Mesenchymal stem cell (in vitro differentiated cells and primary cell): ENCODE data around the gene FBXO42.

Experiments used
- DNase-seq: peaks from one replicate; pipeline ENCODE4 v3.0.0-alpha.2; 2013
- H2AFZ ChIP-seq: one replicate; pipeline ENCODE4 v1.6.1; 2013; ENCODE audit warnings: low read depth, mild to moderate bottlenecking, control low read depth, inconsistent platforms, low read length, moderate library complexity
- H2AK5ac ChIP-seq: 2 replicates; pipeline ENCODE4 v1.6.1; 2013; ENCODE audit warnings: low read length, moderate library complexity, mild to moderate bottlenecking, inconsistent platforms; ENCODE audit not compliant: severe bottlenecking
- H2BK120ac ChIP-seq: one replicate; pipeline ENCODE4 v1.6.1; 2013; ENCODE audit warnings: low read depth, mild to moderate bottlenecking, inconsistent platforms, low read length, moderate library complexity
- H2BK12ac ChIP-seq, 2 experiments: one replicate each; pipeline ENCODE4 v1.6.1; 2013; ENCODE audit warnings: inconsistent platforms in 2 of 2, low read length in 2 of 2, mild to moderate bottlenecking in 2 of 2, moderate library complexity in 2 of 2, control low read depth in 1 of 2
- H2BK15ac ChIP-seq: one replicate; pipeline ENCODE4 v1.6.1; 2013; ENCODE audit warnings: mild to moderate bottlenecking, low read depth, inconsistent platforms; ENCODE audit not compliant: poor library complexity, severe bottlenecking
- H2BK5ac ChIP-seq: 2 replicates; pipeline ENCODE4 v1.6.1; 2013; ENCODE audit warnings: low read depth, mild to moderate bottlenecking, low read length, control low read depth, inconsistent platforms; ENCODE audit not compliant: poor library complexity, severe bottlenecking
- H3K14ac ChIP-seq, 2 experiments: one replicate each; pipeline ENCODE4 v1.6.1; 2013; ENCODE audit warnings: inconsistent platforms in 2 of 2, low read length in 2 of 2, control low read depth in 1 of 2, mild to moderate bottlenecking in 1 of 2, moderate library complexity in 1 of 2
- H3K18ac ChIP-seq, 2 experiments: one replicate each; pipeline ENCODE4 v1.6.1; 2013; ENCODE audit warnings: inconsistent platforms in 2 of 2, low read length in 2 of 2, control low read depth in 1 of 2, low read depth in 1 of 2, mild to moderate bottlenecking in 1 of 2
- H3K23ac ChIP-seq, 2 experiments: one replicate each; pipeline ENCODE4 v1.6.1; 2013; ENCODE audit warnings: inconsistent platforms in 2 of 2, low read length in 2 of 2, mild to moderate bottlenecking in 2 of 2, moderate library complexity in 2 of 2, control low read depth in 1 of 2
- H3K27ac ChIP-seq: 2 replicates; pipeline ENCODE4 v1.5.1; 2013; ENCODE audit warnings: mild to moderate bottlenecking, moderate library complexity, low read length, control low read depth, inconsistent platforms; ENCODE audit not compliant: poor library complexity, severe bottlenecking
- H3K27me3 ChIP-seq, 2 experiments: 2 replicates each; pipeline versions ENCODE4 v1.6.1 to v1.7.0; 2013; ENCODE audit warnings: low read length in 2 of 2, mild to moderate bottlenecking in 2 of 2, moderate library complexity in 2 of 2, control low read depth in 1 of 2, inconsistent platforms in 1 of 2; ENCODE audit not compliant: control insufficient read depth in 1 of 2, insufficient read depth in 1 of 2
- H3K36me3 ChIP-seq, 2 experiments: 2 replicates each; pipeline versions ENCODE4 v1.6.1 to v1.7.0; 2013; ENCODE audit warnings: low read length in 2 of 2, control low read depth in 1 of 2, inconsistent platforms in 1 of 2, low read depth in 1 of 2, mild to moderate bottlenecking in 1 of 2; ENCODE audit not compliant: insufficient read depth in 2 of 2, control insufficient read depth in 1 of 2
- H3K4ac ChIP-seq, 2 experiments: one replicate each; pipeline ENCODE4 v1.6.1; 2013; ENCODE audit warnings: inconsistent platforms in 2 of 2, low read length in 2 of 2, mild to moderate bottlenecking in 2 of 2, moderate library complexity in 2 of 2, control low read depth in 1 of 2, low read depth in 1 of 2
- H3K4me1 ChIP-seq: 2 replicates; pipeline ENCODE4 v1.6.1; 2013; ENCODE audit warnings: low read depth, low read length, control low read depth; ENCODE audit not compliant: control insufficient read depth, insufficient read depth
- H3K4me2 ChIP-seq: 2 replicates; pipeline ENCODE4 v1.6.1; 2013; ENCODE audit warnings: low read length, mild to moderate bottlenecking, inconsistent platforms; ENCODE audit not compliant: poor library complexity, severe bottlenecking
- H3K4me3 ChIP-seq, 2 experiments: 2 replicates each; pipeline versions ENCODE4 v1.5.1 to v1.7.0; 2013; ENCODE audit warnings: low read length in 2 of 2, mild to moderate bottlenecking in 2 of 2, control low read depth in 1 of 2, low read depth in 1 of 2; ENCODE audit not compliant: insufficient read depth in 1 of 2
- H3K79me1 ChIP-seq: replicated peaks from 2 replicates; pipeline ENCODE4 v1.6.1; 2013; ENCODE audit warnings: mild to moderate bottlenecking, control low read depth, low read length, inconsistent platforms; ENCODE audit not compliant: poor library complexity, severe bottlenecking
- H3K9ac ChIP-seq: 2 replicates; pipeline ENCODE4 v1.7.0; 2013; ENCODE audit warnings: mild to moderate bottlenecking, low read length, moderate library complexity
- H3K9me3 ChIP-seq: 2 replicates; pipeline ENCODE4 v1.7.0; 2013; ENCODE audit warnings: mild to moderate bottlenecking, low read length; ENCODE audit not compliant: control insufficient read depth
- H4K8ac ChIP-seq: one replicate; pipeline ENCODE4 v1.6.1; 2013; ENCODE audit warnings: inconsistent platforms, mild to moderate bottlenecking, low read length, moderate library complexity
- H4K91ac ChIP-seq: one replicate; pipeline ENCODE4 v1.6.1; 2013; ENCODE audit warnings: mild to moderate bottlenecking, low read length, inconsistent platforms
- WGBS: methylation state at CpG from one replicate; pipeline ENCODE4 v1.1.7; 2013; ENCODE audit warnings: mixed read lengths; 5-methylcytosine and 5-hydroxymethylcytosine counted together

Gene FBXO42

DNA sequence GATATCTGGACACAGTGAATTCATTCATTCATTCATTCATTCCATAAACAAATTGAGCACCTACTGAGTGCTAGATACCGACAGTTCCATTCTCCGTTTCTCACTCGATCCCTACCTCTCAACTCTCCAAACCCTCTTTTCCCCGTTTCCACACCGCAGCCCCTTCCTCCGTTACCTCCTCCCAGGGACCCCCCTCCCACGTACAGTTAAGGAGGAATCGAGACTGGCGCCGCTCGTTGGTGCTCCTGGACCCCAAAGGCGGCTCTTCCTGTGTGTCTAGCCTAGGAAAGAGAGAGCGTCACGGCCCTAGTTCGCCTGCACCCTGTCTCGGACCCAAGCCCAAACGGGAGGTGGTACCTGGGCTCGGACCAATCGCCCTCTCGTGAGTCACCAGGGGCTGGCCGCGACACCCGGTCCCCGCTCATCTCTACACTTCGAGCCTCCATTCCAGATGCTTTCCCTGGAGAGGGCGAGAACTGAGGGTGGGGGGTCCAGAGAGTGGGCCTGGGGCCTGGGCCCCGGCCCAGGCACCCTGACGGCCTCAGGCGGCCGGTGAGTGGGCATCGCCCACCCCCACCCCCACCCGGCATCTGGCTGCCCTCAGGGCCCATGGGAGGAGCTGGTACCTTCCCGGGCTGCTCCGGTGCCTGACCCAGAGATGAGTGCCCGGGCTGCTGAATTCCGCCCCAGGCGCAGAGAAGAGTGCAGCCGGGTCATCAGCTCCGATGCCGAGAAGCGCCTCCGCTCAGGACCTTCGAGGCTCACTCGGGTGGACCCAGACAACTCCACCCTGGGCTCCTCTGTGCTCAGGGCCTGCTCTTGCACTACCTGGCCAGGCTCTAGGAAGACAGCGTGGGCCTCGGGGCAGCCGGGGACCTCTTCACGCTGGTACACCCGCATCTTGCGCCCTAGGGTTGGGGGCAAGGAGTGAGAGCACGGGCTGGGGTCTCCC is 144.7 kb downstream of the FBXO42 start:
- H3K4ac ChIP-seq, result peak overlapping the region; percentile 64 to 72
- H4K8ac ChIP-seq, result peak overlapping the region; percentile 87
- H3K36me3 ChIP-seq, result peaks cover 0 to 7% of the 10 kb centered on the region in 2 experiments
- peak overlapping the region; percentile 11 to 77 for H3K4me3 ChIP-seq
- peak overlapping the region; percentile 93 for H4K91ac ChIP-seq
- peak overlapping the region; percentile 71 for H2BK15ac ChIP-seq
- H3K23ac ChIP-seq, result no peak overlapping the region
- H3K18ac ChIP-seq, result peak overlapping the region; percentile 82 to 86
- peak overlapping the region; percentile 6 for H2AFZ ChIP-seq
- H3K79me1 ChIP-seq, result peaks cover 5% of the 10 kb centered on the region
- peak overlapping the region; percentile 87 for H3K9ac ChIP-seq
- H3K9me3 ChIP-seq, result no peaks in the 10 kb centered on the region
- H3K14ac ChIP-seq, result peak overlapping the region in 1 of 2 experiments; percentile 19
- peak; percentile 30 for DNase-seq
- peak overlapping the region; percentile 72 for H3K27ac ChIP-seq
- peak overlapping the region; percentile 59 to 78 for H2BK12ac ChIP-seq
- no peak overlapping the region for H2BK5ac ChIP-seq
- no peak overlapping the region for H2AK5ac ChIP-seq
- peak overlapping the region; percentile 66 for H3K4me2 ChIP-seq
- H2BK120ac ChIP-seq, result peak overlapping the region; percentile 57
- WGBS, result 46% methylated on average over 42 of the region's 51 CpGs
- H3K27me3 ChIP-seq, result peaks cover 0 to 6% of the 10 kb centered on the region in 2 experiments
- H3K4me1 ChIP-seq, result peaks cover 25% of the 10 kb centered on the region

DNA sequence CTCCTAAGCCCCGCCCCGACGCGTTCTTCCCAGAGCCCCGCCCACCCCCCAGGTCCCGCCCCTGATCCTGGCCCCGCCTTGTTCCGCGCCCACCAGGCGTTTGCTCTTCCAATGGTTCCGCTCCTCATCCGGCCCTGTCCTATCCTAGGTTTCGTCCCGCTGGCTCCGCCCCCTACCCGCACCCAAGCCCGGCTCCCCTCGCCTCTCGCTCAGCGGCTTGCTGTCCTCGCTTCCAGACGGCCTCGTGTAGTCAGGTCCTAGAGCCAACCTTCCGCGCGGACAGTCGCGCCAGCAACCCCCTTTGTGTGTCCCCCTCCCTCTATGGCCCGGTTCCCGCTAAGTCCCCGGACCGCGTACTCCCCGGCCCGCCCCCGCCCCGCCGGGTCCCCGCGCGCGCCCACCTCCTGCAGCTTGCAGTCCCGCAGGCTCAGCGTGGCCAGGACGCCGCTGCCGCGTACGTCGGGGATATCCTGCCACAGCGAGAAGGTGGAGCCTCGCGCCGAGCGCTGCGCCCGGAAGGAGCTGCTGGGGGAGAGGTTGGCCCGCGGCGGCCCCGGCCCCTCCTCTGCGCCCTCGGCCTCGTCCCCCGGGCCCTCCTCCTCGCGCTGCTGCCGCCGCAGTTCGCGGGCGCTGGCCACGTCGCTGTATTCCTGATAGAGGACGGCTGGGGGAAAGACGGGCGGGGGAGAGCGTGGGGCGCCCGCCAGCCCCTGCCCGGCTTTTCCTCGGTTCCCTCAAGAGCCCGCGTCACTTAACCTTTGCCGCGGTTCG is 145.5 kb downstream of the FBXO42 start:
- Histone ChIP-seq H2BK12ac (peak overlapping the region in 1 of 2 experiments; percentile 24), H3K14ac (no peak overlapping the region), H3K4me1 (peaks cover 23% of the 10 kb centered on the region), H3K27ac (peak overlapping the region; percentile 72), H3K4ac (peak overlapping the region; percentile 13 to 64), H2AK5ac (no peak overlapping the region), H3K27me3 (no peaks in the 10 kb centered on the region), H3K18ac (peak overlapping the region; percentile 88 to 92), H3K9me3 (no peaks in the 10 kb centered on the region), H2AFZ (no peak overlapping the region), H4K8ac (peak overlapping the region; percentile 92), H3K36me3 (peaks cover 0 to 16% of the 10 kb centered on the region in 2 experiments), H2BK15ac (peak overlapping the region; percentile 70), H3K9ac (peak overlapping the region; percentile 87), H2BK5ac (peak overlapping the region; percentile 35), H3K4me3 (peak overlapping the region; percentile 62 to 77), H2BK120ac (peak overlapping the region; percentile 78), H4K91ac (peak overlapping the region; percentile 93), H3K23ac (no peak overlapping the region), H3K79me1 (peaks cover 5% of the 10 kb centered on the region), H3K4me2 (peak overlapping the region; percentile 66)
- peak; percentile 99 for DNase-seq
- WGBS, result under 1% methylated on average over 71 of the region's 87 CpGs

DNA sequence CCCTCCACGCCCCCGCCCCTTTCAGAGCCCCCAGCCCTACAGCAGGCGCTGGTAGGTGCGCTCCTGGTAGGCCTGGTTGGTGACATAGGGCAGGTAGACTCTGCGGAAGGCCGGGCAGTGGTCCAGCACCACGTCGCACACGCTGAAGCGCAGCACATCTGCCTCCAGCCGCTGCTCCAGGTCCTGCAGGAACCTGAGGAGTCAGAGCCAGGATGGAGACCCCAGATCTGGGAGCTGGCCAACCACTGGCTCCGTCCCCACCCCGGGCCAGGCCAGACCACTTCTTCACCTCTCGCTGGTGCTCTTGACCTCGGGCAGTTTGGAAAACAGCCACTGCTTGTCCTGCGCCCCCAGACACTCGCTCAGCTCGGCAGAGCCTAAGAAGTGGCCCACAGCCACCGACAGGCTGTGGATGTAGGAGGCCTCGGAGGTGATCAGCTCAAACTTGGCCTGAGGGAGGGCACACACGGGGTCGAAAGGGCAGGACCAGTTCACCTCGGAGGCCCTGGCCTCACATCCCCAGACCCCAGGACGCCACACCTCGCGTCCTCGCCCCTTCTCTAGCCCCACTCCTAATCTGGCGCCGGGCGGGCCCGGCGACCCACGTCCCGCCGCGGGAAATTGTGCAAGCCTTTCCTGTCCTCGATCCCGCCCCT is 146.3 kb downstream of the FBXO42 start:
- no peak for DNase-seq
- Histone ChIP-seq H3K18ac (peak overlapping the region; percentile 74 to 99), H2BK15ac (peak overlapping the region; percentile 17), H4K8ac (peak overlapping the region; percentile 85), H3K14ac (peak overlapping the region in 1 of 2 experiments; percentile 87), H3K27ac (no peak overlapping the region), H2BK120ac (no peak overlapping the region), H3K4me1 (peaks cover 23% of the 10 kb centered on the region), H2AK5ac (no peak overlapping the region), H3K9ac (peak overlapping the region; percentile 80), H2BK12ac (peak overlapping the region; percentile 18 to 76), H3K23ac (peak overlapping the region in 1 of 2 experiments; percentile 32), H3K36me3 (peaks cover 0 to 23% of the 10 kb centered on the region in 2 experiments), H4K91ac (peak overlapping the region; percentile 40), H3K4me3 (peak overlapping the region; percentile 45 to 73), H2BK5ac (no peak overlapping the region), H3K27me3 (no peaks in the 10 kb centered on the region), H3K4ac (peak overlapping the region in 1 of 2 experiments; percentile 95), H3K4me2 (peak overlapping the region; percentile 67), H2AFZ (peak overlapping the region; percentile 3), H3K79me1 (peaks cover 5% of the 10 kb centered on the region), H3K9me3 (no peaks in the 10 kb centered on the region)
- WGBS, result 38% methylated on average over 34 of the region's 38 CpGs
